IPS-18a (cell line): ENCODE results near the gene CREB3L4.

Experiments used
- H3K27ac ChIP-seq: one replicate; pipeline ENCODE4 v1.5.1; 2013; ENCODE audit warnings: low read length
- H3K27me3 ChIP-seq: one replicate; pipeline ENCODE4 v1.6.1; 2013; ENCODE audit warnings: mild to moderate bottlenecking, low read length; ENCODE audit not compliant: control insufficient read depth, insufficient read depth
- H3K36me3 ChIP-seq: one replicate; pipeline ENCODE4 v1.6.1; 2013; ENCODE audit warnings: low read depth, low read length; ENCODE audit not compliant: control insufficient read depth
- H3K4me1 ChIP-seq: one replicate; pipeline ENCODE4 v1.6.1; 2013; ENCODE audit warnings: low read depth, low read length; ENCODE audit not compliant: control insufficient read depth
- H3K4me3 ChIP-seq: one replicate; pipeline ENCODE4 v1.5.1; 2013; ENCODE audit warnings: low read length
- H3K9ac ChIP-seq: one replicate; pipeline ENCODE4 v1.6.1; 2013; ENCODE audit warnings: mild to moderate bottlenecking, low read length, moderate library complexity
- H3K9me3 ChIP-seq: one replicate; pipeline ENCODE4 v1.6.1; 2013; ENCODE audit warnings: low read depth, low read length; ENCODE audit not compliant: control insufficient read depth

Gene CREB3L4

GRCh38 chr1:153954826-153955225 lies 12.9 kb upstream of the CREB3L4 start:
- no peaks in the 10 kb centered on the region for H3K9me3 ChIP-seq
- peaks cover 23% of the 10 kb centered on the region for H3K36me3 ChIP-seq
- H3K27ac ChIP-seq = no peak overlapping the region
- H3K4me3 ChIP-seq = no peak overlapping the region
- H3K27me3 ChIP-seq = no peaks in the 10 kb centered on the region
- no peak overlapping the region for H3K9ac ChIP-seq
- H3K4me1 ChIP-seq = peaks cover 10% of the 10 kb centered on the region

GRCh38 chr1:153956997-153957715 lies 10.5 kb upstream of the CREB3L4 start:
- H3K4me1 ChIP-seq = peaks cover 19% of the 10 kb centered on the region
- H3K27me3 ChIP-seq = no peaks in the 10 kb centered on the region
- no peaks in the 10 kb centered on the region for H3K9me3 ChIP-seq
- peak overlapping the region; percentile 71 for H3K9ac ChIP-seq
- H3K4me3 ChIP-seq = peak overlapping the region; percentile 90
- peaks cover 26% of the 10 kb centered on the region for H3K36me3 ChIP-seq
- H3K27ac ChIP-seq = peak overlapping the region; percentile 19

- peak overlapping the region; percentile 90 for H3K4me3 ChIP-seq
- peaks cover 19% of the 10 kb centered on the region for H3K4me1 ChIP-seq
- peaks cover 20% of the 10 kb centered on the region for H3K36me3 ChIP-seq
- H3K27ac ChIP-seq = peak overlapping the region; percentile 19
- H3K27me3 ChIP-seq = no peaks in the 10 kb centered on the region
- H3K9ac ChIP-seq = peak overlapping the region; percentile 71
- H3K9me3 ChIP-seq = no peaks in the 10 kb centered on the region
Observed at GRCh38 chr1:153957744-153958110, 10.0 kb upstream of the CREB3L4 start.

GRCh38 chr1:153958111-153958960 lies 9.4 kb upstream of the CREB3L4 start, which contains the start of gene CRTC2:
Gene CRTC2, minus strand, starts transcription at chr1:153958612. Its CDS starts 115 bp downstream, at chr1:153958497.
- Histone ChIP-seq H3K4me1 (peaks cover 19% of the 10 kb centered on the region), H3K27me3 (no peaks in the 10 kb centered on the region), H3K9ac (peak within 1 kb of the TSS; percentile 71), H3K36me3 (peaks cover 20% of the 10 kb centered on the region), H3K27ac (peak within 1 kb of the TSS; percentile 19), H3K9me3 (no peaks in the 10 kb centered on the region), H3K4me3 (peak within 1 kb of the TSS; percentile 90)

GRCh38 chr1:153958961-153959260 lies 8.8 kb upstream of the CREB3L4 start:
- H3K4me1 ChIP-seq = peaks cover 19% of the 10 kb centered on the region
- H3K27me3 ChIP-seq = no peaks in the 10 kb centered on the region
- no peaks in the 10 kb centered on the region for H3K9me3 ChIP-seq
- peak overlapping the region; percentile 1 for H3K4me3 ChIP-seq
- H3K36me3 ChIP-seq = peaks cover 20% of the 10 kb centered on the region
- H3K27ac ChIP-seq = no peak overlapping the region
- H3K9ac ChIP-seq = no peak overlapping the region

GRCh38 chr1:153959454-153959853 lies 8.2 kb upstream of the CREB3L4 start:
- Histone ChIP-seq H3K36me3 (peaks cover 20% of the 10 kb centered on the region), H3K27ac (no peak overlapping the region), H3K4me1 (peaks cover 19% of the 10 kb centered on the region)

GRCh38 chr1:153960206-153960605 lies 7.5 kb upstream of the CREB3L4 start:
- H3K36me3 ChIP-seq = peaks cover 20% of the 10 kb centered on the region
- H3K27ac ChIP-seq = no peak overlapping the region
- H3K27me3 ChIP-seq = no peaks in the 10 kb centered on the region
- peaks cover 19% of the 10 kb centered on the region for H3K4me1 ChIP-seq
- no peaks in the 10 kb centered on the region for H3K9me3 ChIP-seq
- no peak overlapping the region for H3K9ac ChIP-seq
- no peak overlapping the region for H3K4me3 ChIP-seq

More at GRCh38 chr1:153959454-153959853, 8.2 kb upstream of the CREB3L4 start:
- Histone ChIP-seq H3K9me3 (no peaks in the 10 kb centered on the region), H3K27me3 (no peaks in the 10 kb centered on the region), H3K9ac (no peak overlapping the region), H3K4me3 (no peak overlapping the region)

- Histone ChIP-seq H3K9ac (peak overlapping the region; percentile 95), H3K27me3 (no peaks in the 10 kb centered on the region), H3K4me3 (peak overlapping the region; percentile 96), H3K36me3 (peaks cover 20% of the 10 kb centered on the region), H3K9me3 (no peaks in the 10 kb centered on the region), H3K27ac (no peak overlapping the region), H3K4me1 (peaks cover 22% of the 10 kb centered on the region)
Observed at GRCh38 chr1:153961421-153961820, 6.3 kb upstream of the CREB3L4 start.

GRCh38 chr1:153962088-153963029 lies 5.3 kb upstream of the CREB3L4 start:
- peaks cover 13% of the 10 kb centered on the region for H3K4me1 ChIP-seq

GRCh38 chr1:153963030-153963849 lies 4.5 kb upstream of the CREB3L4 start, which contains the start of gene SLC39A1:
Gene SLC39A1, minus strand, starts transcription at chr1:153963537. Its CDS starts 822 bp downstream, at chr1:153962715.
- peaks cover 20% of the 10 kb centered on the region for H3K36me3 ChIP-seq
- peak within 1 kb of the TSS; percentile 96 for H3K4me3 ChIP-seq
- H3K27ac ChIP-seq = peak within 1 kb of the TSS; percentile 88
- H3K9me3 ChIP-seq = no peaks in the 10 kb centered on the region
- peak within 1 kb of the TSS; percentile 95 for H3K9ac ChIP-seq
- no peaks in the 10 kb centered on the region for H3K27me3 ChIP-seq
- peaks cover 12% of the 10 kb centered on the region for H3K4me1 ChIP-seq

More at GRCh38 chr1:153962088-153963029, 5.3 kb upstream of the CREB3L4 start:
- Histone ChIP-seq H3K27me3 (no peaks in the 10 kb centered on the region), H3K27ac (peak overlapping the region; percentile 86), H3K36me3 (peaks cover 20% of the 10 kb centered on the region), H3K9ac (peak overlapping the region; percentile 95), H3K9me3 (no peaks in the 10 kb centered on the region), H3K4me3 (peak overlapping the region; percentile 96)
